Breast epithelium (tissue), 3 donors: Measurements from ENCODE around the gene ACAP2.

ENCODE experiments used
- POLR2AphosphoS5 ChIP-seq, 3 donors: sonication (generic); formaldehyde crosslinking; IDR thresholded peaks; one replicate each; pipeline ENCODE4 v1.6.1; 2017; ENCODE audit warnings: antibody characterized with exemption in 3 of 3
- TF ChIP-seq, protein P1 (sequence below), 3 donors: fragments of 450-650 bp; IDR thresholded peaks; one replicate each; pipeline ENCODE4 v1.5.1; 2016 to 2017; ENCODE audit warnings: antibody characterized with exemption in 3 of 3, mild to moderate bottlenecking in 3 of 3, moderate library complexity in 3 of 3

DNA sequence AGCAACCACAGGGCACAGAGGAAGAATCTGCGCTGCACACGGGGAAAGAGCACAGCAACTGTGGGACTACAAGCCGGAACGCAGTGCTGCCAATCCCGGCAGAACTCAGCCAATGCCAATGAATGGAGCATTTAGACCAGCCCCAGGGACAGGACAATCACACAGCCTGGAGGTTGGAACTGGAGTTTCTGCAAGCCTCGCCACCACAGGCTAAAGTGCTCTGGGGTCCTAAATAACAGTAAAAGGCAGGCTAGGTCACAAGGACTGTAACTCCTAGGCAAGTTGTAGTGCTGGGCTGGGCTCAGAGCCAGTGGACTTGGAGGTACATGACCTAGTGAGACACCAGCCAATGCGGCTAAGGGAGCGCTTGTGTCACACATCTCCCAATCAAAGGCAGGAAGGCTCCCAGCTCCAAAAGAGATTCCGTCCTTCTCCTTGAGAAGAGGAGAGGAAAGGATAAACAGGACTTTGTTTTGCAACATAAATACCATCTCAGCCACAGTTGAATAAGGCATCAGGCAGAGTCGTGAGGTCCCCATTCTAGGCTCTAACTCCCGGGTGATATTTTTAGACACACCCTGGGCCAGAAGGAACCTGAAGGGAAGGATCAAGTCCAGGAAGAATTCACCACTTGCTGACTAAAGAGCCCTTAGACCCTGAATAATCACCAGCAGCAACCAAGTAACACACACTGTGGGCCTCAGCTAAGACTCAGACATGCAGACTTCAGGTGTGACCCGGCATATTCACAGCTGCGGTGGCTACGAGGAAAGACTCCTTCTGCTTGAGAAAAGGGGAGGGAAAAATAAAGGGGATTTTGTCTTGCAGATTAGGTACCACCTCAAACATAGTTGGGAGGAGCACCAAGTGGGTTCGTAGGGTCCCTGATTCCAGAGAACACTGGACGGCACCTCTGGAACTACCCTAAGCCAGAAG, 86.4 kb downstream of the ACAP2 start:
- TF ChIP-seq, protein P1, sequence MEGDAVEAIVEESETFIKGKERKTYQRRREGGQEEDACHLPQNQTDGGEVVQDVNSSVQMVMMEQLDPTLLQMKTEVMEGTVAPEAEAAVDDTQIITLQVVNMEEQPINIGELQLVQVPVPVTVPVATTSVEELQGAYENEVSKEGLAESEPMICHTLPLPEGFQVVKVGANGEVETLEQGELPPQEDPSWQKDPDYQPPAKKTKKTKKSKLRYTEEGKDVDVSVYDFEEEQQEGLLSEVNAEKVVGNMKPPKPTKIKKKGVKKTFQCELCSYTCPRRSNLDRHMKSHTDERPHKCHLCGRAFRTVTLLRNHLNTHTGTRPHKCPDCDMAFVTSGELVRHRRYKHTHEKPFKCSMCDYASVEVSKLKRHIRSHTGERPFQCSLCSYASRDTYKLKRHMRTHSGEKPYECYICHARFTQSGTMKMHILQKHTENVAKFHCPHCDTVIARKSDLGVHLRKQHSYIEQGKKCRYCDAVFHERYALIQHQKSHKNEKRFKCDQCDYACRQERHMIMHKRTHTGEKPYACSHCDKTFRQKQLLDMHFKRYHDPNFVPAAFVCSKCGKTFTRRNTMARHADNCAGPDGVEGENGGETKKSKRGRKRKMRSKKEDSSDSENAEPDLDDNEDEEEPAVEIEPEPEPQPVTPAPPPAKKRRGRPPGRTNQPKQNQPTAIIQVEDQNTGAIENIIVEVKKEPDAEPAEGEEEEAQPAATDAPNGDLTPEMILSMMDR (IDR thresholded peaks at IDR 0.05) = no peak
- TF ChIP-seq POLR2AphosphoS5 (IDR thresholded peaks at IDR 0.05) = no peak
